ENCODE measurements around the gene C1orf94.

Gene C1orf94

GRCh38 chr1:34236089-34236488 is 59.4 kb downstream of the C1orf94 start:
- H3K4me3 ChIP-seq (ENCODE audit: low read depth, low read length) = no peak overlapping the region
- DNase-seq (ENCODE audit: low read depth) = no peak

GRCh38 chr1:34237151-34237815 is 60.6 kb downstream of the C1orf94 start:
- no peak overlapping the region for H3K4me3 ChIP-seq (ENCODE audit: low read depth, low read length)
- no peak for DNase-seq (ENCODE audit: low read depth)

- H3K4me3 ChIP-seq (ENCODE audit: low read depth, low read length) = no peak overlapping the region
- DNase-seq (ENCODE audit: low read depth) = no peak
Observed at GRCh38 chr1:34245967-34246366, 69.3 kb downstream of the C1orf94 start.

GRCh38 chr1:34250342-34250741 is 73.6 kb downstream of the C1orf94 start:
- H3K4me3 ChIP-seq (ENCODE audit: low read depth, low read length) = no peak overlapping the region
- no peak for DNase-seq (ENCODE audit: low read depth)

- no peak for DNase-seq (ENCODE audit: low read depth)
- H3K4me3 ChIP-seq (ENCODE audit: low read depth, low read length) = no peak overlapping the region
Observed at GRCh38 chr1:34262023-34262853, 85.5 kb downstream of the C1orf94 start.

- no peak overlapping the region for H3K4me3 ChIP-seq (ENCODE audit: low read depth, low read length)
- no peak for DNase-seq (ENCODE audit: low read depth)
Observed at GRCh38 chr1:34262921-34263320, 86.2 kb downstream of the C1orf94 start.

GRCh38 chr1:34263406-34263805 is 86.7 kb downstream of the C1orf94 start:
- no peak overlapping the region for H3K4me3 ChIP-seq (ENCODE audit: low read depth, low read length)
- no peak for DNase-seq (ENCODE audit: low read depth)

GRCh38 chr1:34265396-34265795 is 88.7 kb downstream of the C1orf94 start:
- H3K4me3 ChIP-seq (ENCODE audit: low read depth, low read length) = no peak overlapping the region
- no peak for DNase-seq (ENCODE audit: low read depth)

- H3K4me3 ChIP-seq (ENCODE audit: low read depth, low read length) = no peak overlapping the region
- no peak for DNase-seq (ENCODE audit: low read depth)
Observed at GRCh38 chr1:34266127-34266951, 89.6 kb downstream of the C1orf94 start.

- H3K4me3 ChIP-seq (ENCODE audit: low read depth, low read length) = no peak overlapping the region
- DNase-seq (ENCODE audit: low read depth) = no peak
Observed at GRCh38 chr1:34267326-34267725, 90.6 kb downstream of the C1orf94 start.

GRCh38 chr1:34268311-34268954 is 91.7 kb downstream of the C1orf94 start:
- H3K4me3 ChIP-seq (ENCODE audit: low read depth, low read length) = no peak overlapping the region
- peak; percentile 21 for DNase-seq (ENCODE audit: low read depth)
